Ishikawa (cell line): ENCODE data around the gene SNAPIN.

Experiments used
- CEBPB ChIP-seq: IDR thresholded peaks from 2 replicates; pipeline ENCODE4 v1.6.1; 2012
- CREB1 ChIP-seq: IDR thresholded peaks from 2 replicates; pipeline ENCODE4 v1.6.1; 2012; ENCODE audit warnings: low read depth
- EGR1 ChIP-seq: IDR thresholded peaks from 2 replicates; pipeline ENCODE4 v1.6.1; 2012
- EP300 ChIP-seq: IDR thresholded peaks from 2 replicates; pipeline ENCODE4 v1.6.1; 2012; ENCODE audit warnings: borderline replicate concordance
- FOXM1 ChIP-seq: IDR thresholded peaks from 2 replicates; pipeline ENCODE4 v1.6.1; 2012; ENCODE audit warnings: low read depth, borderline replicate concordance
- MAX ChIP-seq: IDR thresholded peaks from 2 replicates; pipeline ENCODE4 v1.6.1; 2012
- NFIC ChIP-seq: IDR thresholded peaks from 2 replicates; pipeline ENCODE4 v1.6.1; 2012
- RAD21 ChIP-seq: IDR thresholded peaks from 2 replicates; pipeline ENCODE4 v1.6.1; 2012; ENCODE audit warnings: low read depth
- REST ChIP-seq: IDR thresholded peaks from 2 replicates; pipeline ENCODE4 v1.6.1; 2012; ENCODE audit warnings: low read depth, mild to moderate bottlenecking
- TAF1 ChIP-seq: IDR thresholded peaks from 2 replicates; pipeline ENCODE4 v1.6.1; 2012; ENCODE audit warnings: low read depth, mild to moderate bottlenecking
- TCF12 ChIP-seq: IDR thresholded peaks from 2 replicates; pipeline ENCODE4 v1.6.1; 2012; ENCODE audit warnings: low read depth
- TEAD4 ChIP-seq: IDR thresholded peaks from 2 replicates; pipeline ENCODE4 v1.6.1; 2012
- USF1 ChIP-seq: IDR thresholded peaks from 2 replicates; pipeline ENCODE4 v1.6.1; 2012
- YY1 ChIP-seq: IDR thresholded peaks from 2 replicates; pipeline ENCODE4 v1.6.1; 2012; ENCODE audit warnings: low read depth
- ZBTB7A ChIP-seq: IDR thresholded peaks from 2 replicates; pipeline ENCODE4 v1.6.1; 2012; ENCODE audit warnings: low read depth

The SNAPIN gene

GRCh38 chr1:153615406-153615805, 43.1 kb upstream of the SNAPIN start:
- TF ChIP-seq USF1 (no peak), TAF1 (no peak), TCF12 (no peak), EGR1 (no peak), FOXM1 (no peak), RAD21 (no peak)

- TF ChIP-seq USF1 (no peak), REST (no peak), RAD21 (peak; percentile 4; the same call in 1 of the 2 replicates), FOXM1 (no peak), MAX (peak; percentile 78), EP300 (no peak), CREB1 (no peak), EGR1 (no peak), TEAD4 (no peak), NFIC (peak; percentile 80), YY1 (no peak), ZBTB7A (0 out of 2 replicates have a peak, but pooled peaks have one; percentile 45), CEBPB (peak; percentile 84), TCF12 (no peak), TAF1 (peak; percentile 30; the same call in 1 of the 2 replicates)
Observed at GRCh38 chr1:153616144-153616916, 42.2 kb upstream of the SNAPIN start, which contains the start of gene S100A14. TSS of gene S100A14 (minus strand) at chr1:153616325. CDS start at chr1:153615858, 467 bp downstream.

- no peak for TF ChIP-seq EGR1
- TF ChIP-seq MAX: peak; percentile 48
- no peak for TF ChIP-seq CREB1
- TF ChIP-seq NFIC: 0 out of 2 replicates have a peak, but pooled peaks have one; percentile 11
- 0 out of 2 replicates have a peak, but pooled peaks have one; percentile 22 for TF ChIP-seq USF1
- no peak for TF ChIP-seq YY1
- TF ChIP-seq FOXM1: no peak
- no peak for TF ChIP-seq RAD21
Observed at GRCh38 chr1:153616917-153617311, 41.6 kb upstream of the SNAPIN start.

- TF ChIP-seq FOXM1 (no peak), TEAD4 (no peak), NFIC (no peak), EP300 (no peak), TAF1 (no peak), MAX (no peak), USF1 (no peak), CREB1 (no peak), REST (no peak), CEBPB (no peak)
Observed at GRCh38 chr1:153617663-153618062, 40.8 kb upstream of the SNAPIN start.

GRCh38 chr1:153619171-153619570, 39.3 kb upstream of the SNAPIN start:
- no peak for TF ChIP-seq TCF12
- TF ChIP-seq CEBPB: no peak
- no peak for TF ChIP-seq EGR1
- TF ChIP-seq RAD21: no peak
- no peak for TF ChIP-seq MAX
- no peak for TF ChIP-seq ZBTB7A
- no peak for TF ChIP-seq EP300
- no peak for TF ChIP-seq REST
- no peak for TF ChIP-seq CREB1
- no peak for TF ChIP-seq TAF1
- TF ChIP-seq FOXM1: no peak
- no peak for TF ChIP-seq TEAD4
- no peak for TF ChIP-seq NFIC
- TF ChIP-seq USF1: no peak
- TF ChIP-seq YY1: no peak
